GM19193 (cell line): ENCODE results near the gene LRP1B.

Experiments
- POLR2A ChIP-seq: IDR thresholded peaks from 4 replicates; pipeline ENCODE4 v1.6.1; 2011; ENCODE audit not compliant: insufficient read depth, insufficient read length; ENCODE audit errors: extremely low read depth

The LRP1B gene

DNA sequence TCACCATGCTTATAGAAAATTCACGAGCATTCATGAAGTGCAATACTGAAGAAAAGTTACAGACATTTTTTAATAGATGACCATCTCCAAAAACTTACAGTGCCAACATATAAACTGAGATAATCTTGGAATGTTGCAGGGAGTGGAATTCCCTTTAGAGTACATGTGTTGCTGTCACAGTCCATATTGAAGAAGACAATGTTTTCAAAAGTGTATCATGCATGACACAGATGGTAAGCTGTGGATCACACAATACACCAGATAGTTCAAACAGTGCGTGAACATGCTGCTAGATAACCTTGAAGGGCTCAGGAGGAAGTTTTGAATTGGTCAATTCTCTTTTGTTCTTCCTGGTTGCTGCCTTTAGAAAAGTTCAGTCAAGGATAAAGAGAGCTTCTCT is 1706.3 kb downstream of the LRP1B start:
- TF ChIP-seq POLR2A = no peak

- no peak for TF ChIP-seq POLR2A
Observed at GRCh38 chr2:140422759-140423158, 1708.1 kb downstream of the LRP1B start.

DNA sequence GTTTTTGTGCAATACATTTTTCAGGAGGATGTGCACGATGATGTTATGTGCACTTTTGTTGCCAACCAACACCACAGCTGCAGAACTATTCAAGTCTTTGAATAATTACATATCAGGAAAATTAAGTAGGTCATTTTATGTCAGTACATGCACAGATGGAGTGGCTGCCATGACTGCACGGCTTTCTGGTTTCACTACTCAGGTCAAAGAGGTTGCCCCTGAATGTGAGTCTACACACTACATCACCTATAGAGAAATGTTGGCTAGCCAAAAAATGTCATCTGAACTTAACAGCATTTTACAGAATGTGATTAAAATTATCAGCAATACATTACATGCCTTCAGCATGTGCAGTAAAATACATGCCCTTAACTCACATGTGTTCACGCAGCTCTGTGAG is 1713.3 kb downstream of the LRP1B start:
- no peak for TF ChIP-seq POLR2A

GRCh38 chr2:140416577-140416976 is 1714.2 kb downstream of the LRP1B start:
- TF ChIP-seq POLR2A = no peak

- no peak for TF ChIP-seq POLR2A
Observed at GRCh38 chr2:140410695-140411094, 1720.1 kb downstream of the LRP1B start.

GRCh38 chr2:140401056-140401455 is 1729.8 kb downstream of the LRP1B start:
- TF ChIP-seq POLR2A = no peak

DNA sequence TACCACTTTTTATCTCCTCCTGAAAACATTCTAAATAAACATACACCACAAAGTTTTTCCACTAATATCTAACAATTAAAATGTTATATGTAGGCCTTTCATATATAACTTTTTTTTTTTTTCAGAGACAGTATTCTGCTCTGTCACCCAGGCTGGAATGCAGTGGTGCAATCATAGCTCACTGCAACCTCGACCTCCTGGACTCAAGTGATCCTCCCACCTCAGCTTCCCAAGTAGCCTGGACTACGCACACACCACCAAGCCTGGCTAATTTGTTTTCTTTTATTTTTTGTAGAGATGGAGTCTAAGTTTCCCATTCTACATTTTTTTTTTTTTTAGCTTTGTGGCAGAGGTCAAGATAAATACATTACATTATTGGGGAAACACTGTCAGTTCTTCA is 1738.0 kb downstream of the LRP1B start:
- TF ChIP-seq POLR2A = no peak

GRCh38 chr2:140384946-140385345 is 1745.9 kb downstream of the LRP1B start:
- no peak for TF ChIP-seq POLR2A

GRCh38 chr2:140383781-140384180 is 1747.0 kb downstream of the LRP1B start:
- TF ChIP-seq POLR2A = no peak

DNA sequence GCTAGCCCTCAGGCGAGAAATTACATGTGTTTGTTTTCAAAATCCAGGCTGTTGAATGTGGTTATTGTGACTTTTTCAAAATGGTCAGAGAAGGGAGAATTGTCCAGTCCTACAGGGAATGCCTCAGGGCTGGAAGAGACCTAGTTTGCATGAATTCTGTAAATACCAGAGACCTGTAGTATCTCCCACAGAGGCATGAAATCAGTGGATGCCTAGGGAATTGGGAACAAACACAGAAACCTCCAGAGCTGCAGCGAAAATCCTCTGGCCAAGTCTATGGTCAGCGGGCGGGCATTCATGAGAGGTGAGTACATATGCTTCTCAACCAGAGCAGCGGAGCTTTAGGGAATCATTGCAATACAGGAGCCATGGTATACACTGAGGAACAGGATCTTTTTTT is 1754.1 kb downstream of the LRP1B start:
- no peak for TF ChIP-seq POLR2A

GRCh38 chr2:140363131-140363530 is 1767.7 kb downstream of the LRP1B start:
- no peak for TF ChIP-seq POLR2A

GRCh38 chr2:140362361-140362760 is 1768.5 kb downstream of the LRP1B start:
- TF ChIP-seq POLR2A = no peak

DNA sequence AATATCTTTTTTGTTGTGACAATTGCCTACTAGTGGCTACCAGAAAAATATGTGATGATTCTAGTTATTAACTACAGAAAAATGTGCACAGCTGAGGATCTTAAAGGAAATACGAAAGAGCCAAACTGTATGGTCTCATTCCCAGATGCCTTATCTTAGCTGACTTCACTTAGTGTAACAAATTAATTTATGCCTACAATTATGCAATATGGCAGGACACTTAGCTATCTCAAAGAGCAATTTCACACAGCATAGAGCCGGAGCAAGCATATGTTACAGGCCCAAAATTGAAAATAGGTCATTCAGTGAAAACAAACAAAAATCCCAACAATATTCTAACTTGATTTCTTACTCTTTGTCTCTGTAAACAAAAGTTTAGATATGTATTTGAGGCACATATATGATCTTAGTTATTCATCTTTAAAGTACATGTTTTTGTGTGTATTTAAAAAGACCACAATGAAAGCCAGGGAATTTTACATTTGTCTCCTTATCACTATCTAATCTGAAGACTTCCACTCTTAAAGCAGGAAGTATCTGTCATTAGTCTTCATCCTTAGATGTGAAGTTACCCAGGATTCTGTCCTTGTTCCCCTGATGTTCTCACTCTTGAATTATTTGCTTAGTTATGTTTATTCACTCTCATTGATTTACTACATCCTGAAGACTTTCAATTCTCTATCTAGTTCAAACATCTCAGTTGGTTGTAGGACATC is 1771.6 kb downstream of the LRP1B start:
- TF ChIP-seq POLR2A = no peak

DNA sequence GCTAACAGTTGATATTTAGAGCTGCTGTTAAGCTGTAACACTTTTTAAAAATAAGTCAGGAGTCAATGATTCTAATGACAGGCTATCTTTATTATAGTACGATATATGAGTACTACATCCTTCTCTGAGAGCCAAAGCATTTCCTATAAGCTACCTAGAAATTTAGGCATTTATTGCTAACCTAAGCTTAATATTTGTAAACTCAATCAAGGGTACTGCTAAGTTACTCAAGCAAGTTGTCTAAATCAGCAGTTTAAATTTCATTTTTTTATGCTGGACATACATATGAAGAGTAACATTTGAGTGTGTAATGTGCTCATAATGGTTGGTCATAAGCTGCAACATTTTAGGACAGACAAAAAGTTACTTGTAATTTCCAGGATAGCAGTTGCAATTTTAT is 1774.1 kb downstream of the LRP1B start:
- TF ChIP-seq POLR2A = no peak

GRCh38 chr2:140355511-140356090 is 1775.2 kb downstream of the LRP1B start:
- no peak for TF ChIP-seq POLR2A

DNA sequence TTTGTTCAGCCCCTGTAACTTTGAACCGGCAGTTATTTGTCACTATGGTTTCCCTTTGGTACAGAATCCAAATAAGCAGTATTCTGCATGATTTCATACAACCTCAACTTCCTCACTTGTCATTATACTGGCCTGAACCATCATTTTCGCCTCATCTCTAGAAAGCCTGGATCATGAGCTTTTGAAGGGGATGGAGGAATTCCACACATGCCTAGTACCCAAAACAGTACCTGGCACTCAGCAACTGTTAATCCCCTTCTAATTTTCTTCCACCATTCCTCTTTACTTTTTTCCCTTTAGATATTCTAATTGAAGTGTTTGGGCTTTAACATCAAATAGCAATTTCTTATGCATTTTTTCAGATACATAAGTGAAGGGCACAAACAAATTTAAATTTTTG is 1776.3 kb downstream of the LRP1B start:
- TF ChIP-seq POLR2A = no peak
